ENCODE measurements around the gene SMIM29.

The SMIM29 gene

GRCh38 chr6:34240329-34241248, 8.2 kb downstream of the SMIM29 start:
- no peak for DNase-seq (ENCODE audit: low spot score)

GRCh38 chr6:34239893-34240292, 8.9 kb downstream of the SMIM29 start:
- DNase-seq (ENCODE audit: low spot score), result no peak

GRCh38 chr6:34239500-34239825, 9.3 kb downstream of the SMIM29 start:
- DNase-seq (ENCODE audit: low spot score), result no peak

- DNase-seq (ENCODE audit: low spot score), result peak; percentile 39
Observed at GRCh38 chr6:34238585-34239499, 10.0 kb downstream of the SMIM29 start.

GRCh38 chr6:34237722-34238584, 10.9 kb downstream of the SMIM29 start:
- peak; percentile 58 for DNase-seq (ENCODE audit: low spot score)

- DNase-seq (ENCODE audit: low spot score), result peak; percentile 26
Observed at GRCh38 chr6:34237316-34237721, 11.5 kb downstream of the SMIM29 start.

- DNase-seq (ENCODE audit: low spot score), result peak; percentile 95
Observed at GRCh38 chr6:34236443-34237315, 12.1 kb downstream of the SMIM29 start, which contains the start of gene HMGA1. Gene HMGA1 (plus strand): TSS chr6:34236873. CDS start chr6:34240781, 3,908 bp downstream.

GRCh38 chr6:34236131-34236442, 12.7 kb downstream of the SMIM29 start:
- DNase-seq (ENCODE audit: low spot score), result peak; percentile 58

GRCh38 chr6:34235307-34236130, 13.3 kb downstream of the SMIM29 start:
- peak; percentile 96 for DNase-seq (ENCODE audit: low spot score)

- no peak for DNase-seq (ENCODE audit: low spot score)
Observed at GRCh38 chr6:34234667-34235306, 14.0 kb downstream of the SMIM29 start.

GRCh38 chr6:34233867-34234266, 14.9 kb downstream of the SMIM29 start:
- no peak for DNase-seq (ENCODE audit: low spot score)

- no peak for DNase-seq (ENCODE audit: low spot score)
Observed at GRCh38 chr6:34232901-34233300, 15.9 kb downstream of the SMIM29 start.

GRCh38 chr6:34231566-34232336, 17.1 kb downstream of the SMIM29 start:
- DNase-seq (ENCODE audit: low spot score), result no peak

- peak; percentile 47 for DNase-seq (ENCODE audit: low spot score)
Observed at GRCh38 chr6:34230653-34231371, 18.0 kb downstream of the SMIM29 start.

GRCh38 chr6:34229877-34230276, 18.9 kb downstream of the SMIM29 start:
- no peak for DNase-seq (ENCODE audit: low spot score)

- peak; percentile 97 for DNase-seq (ENCODE audit: low spot score)
Observed at GRCh38 chr6:34227761-34228421, 20.9 kb downstream of the SMIM29 start.

All from kidney tubule cell (primary cell).